HCT116 (cell line): ENCODE results near the gene TACC2. TPM values are rescaled to one million over a fixed set of nuclear protein-coding genes. Genes with fewer than 3 reads are reported as not detected.

Source experiments
- ATAC-seq: fragments of 200-7000 bp; cut with Tn5 transposase; 2 replicates; pipeline ENCODE4 v1.9.1; 2020; ENCODE audit warnings: mild to moderate bottlenecking, moderate library complexity
- BruUV-seq: library from RNA; stranded (reverse); fragments of 400-500 nt; replicated peaks from 2 replicates; lab custom pipeline; 2021; lab: Mats Ljungman, UMichigan
- CTCF ChIA-PET: fragments of 300-600 bp; sonication (Branson Sonifier 250); formaldehyde crosslinking; loops from one replicate; lab custom pipeline; 2021; ENCODE audit warnings: antibody characterized with exemption; lab: Charles Lee
- POLR2A ChIA-PET: fragments of 300-600, 350-600 bp; sonication (Branson Sonifier 250); formaldehyde crosslinking; loops from one replicate; lab custom pipeline; 2021; ENCODE audit warnings: antibody characterized with exemption; lab: Charles Lee
- RAD21 ChIA-PET, 2 experiments: fragments of 300-600 bp; sonication (Branson Sonifier 250); formaldehyde crosslinking; loops; one replicate each; lab custom pipeline; 2023; ENCODE audit warnings: low total read pairs in 2 of 2; ENCODE audit not compliant: uncharacterized antibody in 2 of 2, unreplicated experiment in 2 of 2, low non-redundant PET in 1 of 2; lab: Charles Lee
- DNase-seq: peaks from one replicate; pipeline ENCODE4 v3.0.0-alpha.2; 2010; ENCODE audit warnings: low read depth, low spot score
- H2AFZ ChIP-seq: fragments of 200-600 bp; shearing (Covaris generic), sonication (generic); 2 replicates; pipeline ENCODE4 v1.6.1; 2017; ENCODE audit warnings: low read depth, mixed run types, mixed read lengths, antibody characterized with exemption, low read length; ENCODE audit not compliant: poor library complexity, severe bottlenecking
- H3K27ac ChIP-seq: 2 replicates; pipeline ENCODE4 v1.5.1; 2012; ENCODE audit warnings: low read depth, low read length
- H3K27me3 ChIP-seq: fragments of 200-600 bp; sonication (generic); 2 replicates; pipeline ENCODE4 v1.6.1; 2016; ENCODE audit warnings: mixed run types, low read length, mixed read lengths; ENCODE audit not compliant: insufficient read depth
- H3K36me3 ChIP-seq, 2 experiments: fragments of 200-500 bp in 1 of 2; fragments of 200-600 bp in 1 of 2; sonication (Bioruptor generic) in 1 of 2; sonication (generic) in 1 of 2; 2 replicates each; pipeline versions ENCODE4 v1.5.1 to v1.6.1; 2014 to 2016; ENCODE audit warnings: low read length in 2 of 2, inconsistent platforms in 1 of 2, mixed read lengths in 1 of 2, mixed run types in 1 of 2; ENCODE audit not compliant: insufficient read depth in 2 of 2, control insufficient read depth in 1 of 2
- H3K4me1 ChIP-seq, 2 experiments: fragments of 200-600 bp in 1 of 2; sonication (generic) in 1 of 2; 2 replicates each; pipeline versions ENCODE4 v1.5.1 to v1.6.1; 2012 to 2017; ENCODE audit warnings: low read length in 2 of 2, inconsistent platforms in 1 of 2, mild to moderate bottlenecking in 1 of 2, mixed read lengths in 1 of 2, mixed run types in 1 of 2, moderate library complexity in 1 of 2; ENCODE audit not compliant: insufficient read depth in 2 of 2, control insufficient read depth in 1 of 2
- H3K4me2 ChIP-seq: fragments of 200-600 bp; sonication (generic); 2 replicates; pipeline ENCODE4 v1.6.1; 2017; ENCODE audit warnings: mixed run types, low read length, mixed read lengths
- H3K4me3 ChIP-seq, 2 experiments: fragments of 200-600 bp in 1 of 2; sonication (generic) in 1 of 2; replicated peaks in 1 of 2; 2 replicates each; pipeline ENCODE4 v1.5.1; 2011 to 2016; ENCODE audit warnings: low read length in 2 of 2, control low read depth in 1 of 2, low read depth in 1 of 2, mild to moderate bottlenecking in 1 of 2, mixed read lengths in 1 of 2, mixed run types in 1 of 2
- H3K79me2 ChIP-seq: fragments of 200-600 bp; sonication (generic); 2 replicates; pipeline ENCODE4 v1.6.1; 2017; ENCODE audit warnings: mild to moderate bottlenecking, mixed run types, low read length, moderate library complexity, mixed read lengths; ENCODE audit not compliant: insufficient read depth
- H3K9ac ChIP-seq: fragments of 200-600 bp; sonication (generic); 2 replicates; pipeline ENCODE4 v1.6.1; 2016; ENCODE audit warnings: low read length, mixed read lengths
- H3K9me2 ChIP-seq: fragments of 200-600 bp; sonication (generic), shearing (Covaris generic); 2 replicates; pipeline ENCODE4 v1.6.1; 2017; ENCODE audit warnings: mixed run types, mild to moderate bottlenecking, moderate library complexity; ENCODE audit not compliant: insufficient read depth
- H3K9me3 ChIP-seq, 2 experiments: fragments of 200-500 bp in 1 of 2; fragments of 200-600 bp in 1 of 2; sonication (Bioruptor generic) in 1 of 2; sonication (generic) in 1 of 2; 2 replicates each; pipeline ENCODE4 v1.6.1; 2014 to 2017; ENCODE audit warnings: low read length in 2 of 2, mixed read lengths in 2 of 2, inconsistent platforms in 1 of 2, low read depth in 1 of 2, mild to moderate bottlenecking in 1 of 2, mixed run types in 1 of 2, moderate library complexity in 1 of 2; ENCODE audit not compliant: control insufficient read depth in 1 of 2, insufficient read depth in 1 of 2
- H4K20me1 ChIP-seq: fragments of 200-600 bp; sonication (generic), shearing (Covaris generic); 2 replicates; pipeline ENCODE4 v1.6.1; 2017; ENCODE audit warnings: mixed run types, mild to moderate bottlenecking, moderate library complexity; ENCODE audit not compliant: insufficient read depth
- ATF3 ChIP-seq: IDR thresholded peaks from 2 replicates; pipeline ENCODE4 v1.6.1; 2012
- CBX3 ChIP-seq: IDR thresholded peaks from 2 replicates; pipeline ENCODE4 v1.6.1; 2012; ENCODE audit warnings: low read depth
- CEBPB ChIP-seq: IDR thresholded peaks from 2 replicates; pipeline ENCODE4 v1.6.1; 2012; ENCODE audit warnings: low read depth
- EGR1 ChIP-seq: IDR thresholded peaks from 2 replicates; pipeline ENCODE4 v1.6.1; 2012; ENCODE audit warnings: low read depth
- ELF1 ChIP-seq: IDR thresholded peaks from 2 replicates; pipeline ENCODE4 v1.6.1; 2012; ENCODE audit warnings: low read depth, borderline replicate concordance
- EZH2 ChIP-seq: fragments of 200-600 bp; sonication (generic); IDR thresholded peaks from 2 replicates; pipeline ENCODE4 v1.6.1; 2017; ENCODE audit warnings: antibody characterized with exemption, mixed run types
- FOSL1 ChIP-seq: IDR thresholded peaks from 2 replicates; pipeline ENCODE4 v1.6.1; 2012; ENCODE audit warnings: low read depth
- POLR2A ChIP-seq: IDR thresholded peaks from 2 replicates; pipeline ENCODE4 v1.7.0; 2011; ENCODE audit warnings: borderline replicate concordance; ENCODE audit not compliant: insufficient read depth, insufficient read length; ENCODE audit errors: extremely low read depth
- SIN3A ChIP-seq: IDR thresholded peaks from 2 replicates; pipeline ENCODE4 v1.6.1; 2012; ENCODE audit warnings: low read depth
- SP1 ChIP-seq: IDR thresholded peaks from 2 replicates; pipeline ENCODE4 v1.6.1; 2012; ENCODE audit warnings: low read depth
- SRF ChIP-seq: IDR thresholded peaks from 2 replicates; pipeline ENCODE4 v1.6.1; 2012; ENCODE audit warnings: low read depth
- YY1 ChIP-seq: IDR thresholded peaks from 2 replicates; pipeline ENCODE4 v1.6.1; 2011; ENCODE audit warnings: low read length, low read depth, moderate library complexity, mild to moderate bottlenecking; ENCODE audit not compliant: insufficient replicate concordance; ENCODE audit errors: extremely low read depth
- ZFX ChIP-seq: fragments of 450-650 bp; IDR thresholded peaks from 2 replicates; pipeline ENCODE4 v1.6.1; 2017
- intact Hi-C: fragments of 100-400 bp; cut with micrococcal nuclease; formaldehyde crosslinking; loops from 2 replicates; pipeline ENCODE4 v1.10.0; 2022
- total RNA-seq: library from RNA; stranded (reverse); gene quantifications from one replicate; pipeline ENCODE4 v1.2.1, GENCODE V29; 2021; ENCODE audit not compliant: unreplicated experiment

TACC2 gene
- total RNA-seq, 1 experiment from 2014 or later: 38.6 TPM

DNA sequence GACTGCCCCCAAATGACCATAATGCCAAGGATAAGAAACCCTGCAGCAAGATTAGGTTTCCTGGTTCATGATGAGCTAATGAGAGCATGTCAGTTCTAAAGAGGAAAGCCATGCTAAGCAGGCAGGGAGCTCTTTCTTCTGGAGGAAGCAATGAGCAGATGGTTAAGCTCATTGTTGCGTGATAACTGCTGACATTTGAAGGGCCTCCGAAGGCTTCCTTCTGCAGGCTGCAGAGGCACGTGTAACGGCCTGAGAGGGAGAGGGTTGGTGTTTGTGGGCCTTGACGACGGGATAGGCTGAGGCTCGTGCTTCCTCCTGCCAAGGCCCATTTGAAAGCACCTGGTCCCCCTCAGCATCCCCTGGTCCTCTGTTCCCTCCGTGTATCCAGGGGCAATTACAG, 218.6 kb downstream of the TACC2 start:
- no peak for DNase-seq
- ATAC-seq: no peak
- H3K4me2 ChIP-seq: no peak overlapping the region
- H3K36me3 ChIP-seq: no peaks in the 10 kb centered on the region; a peak in 2 of 4 replicates
- H3K4me3 ChIP-seq: no peak overlapping the region
- no peaks in the 10 kb centered on the region for H3K79me2 ChIP-seq
- no peak overlapping the region for H2AFZ ChIP-seq
- H3K27me3 ChIP-seq: no peaks in the 10 kb centered on the region
- ChIA-PET RAD21 (no interaction called here), CTCF (no interaction called here), POLR2A (no interaction called here)
- no TSS peak for BruUV-seq
- intact Hi-C loops: no loop called here
- TF ChIP-seq EZH2 (no peak), SIN3A (no peak), POLR2A (no peak), ELF1 (no peak), EGR1 (no peak), FOSL1 (no peak), CEBPB (no peak), SP1 (no peak), SRF (no peak), ZFX (no peak), YY1 (no peak), CBX3 (no peak), ATF3 (no peak)
- no peaks in the 10 kb centered on the region for H4K20me1 ChIP-seq
- H3K4me1 ChIP-seq: no peaks in the 10 kb centered on the region
- no peaks in the 10 kb centered on the region for H3K9me2 ChIP-seq
- no peaks in the 10 kb centered on the region for H3K9me3 ChIP-seq
- no peak overlapping the region for H3K9ac ChIP-seq
- H3K27ac ChIP-seq: no peak overlapping the region
